Effector memory CD4-positive, alpha-beta T cell (primary cell): ENCODE data around the gene RNF41.
"Not testable (repeated sequence)": the region's sequence is repeated elsewhere in the genome, so short reads cannot be mapped to it uniquely, and the experiment has no call there.

Experiments used
- DNase-seq, 3 donors: peaks; one replicate each; pipeline ENCODE4 v3.0.0-alpha.2; 2020
- H3K27ac ChIP-seq: 2 replicates; pipeline ENCODE4 v1.7.0; 2013; ENCODE audit warnings: mild to moderate bottlenecking, low read length, moderate library complexity; ENCODE audit not compliant: insufficient read depth, poor library complexity, severe bottlenecking
- H3K27me3 ChIP-seq: replicated peaks from 2 replicates; pipeline ENCODE4 v1.7.0; 2013; ENCODE audit warnings: mild to moderate bottlenecking, low read length; ENCODE audit not compliant: insufficient read depth, control insufficient read depth, poor library complexity, severe bottlenecking
- H3K36me3 ChIP-seq: 2 replicates; pipeline ENCODE4 v1.7.0; 2013; ENCODE audit warnings: mild to moderate bottlenecking, low read length, moderate library complexity; ENCODE audit not compliant: control insufficient read depth, insufficient read depth
- H3K4me1 ChIP-seq: 2 replicates; pipeline ENCODE4 v1.7.0; 2013; ENCODE audit warnings: low read length, mild to moderate bottlenecking; ENCODE audit not compliant: control insufficient read depth, insufficient read depth, poor library complexity, severe bottlenecking
- H3K4me3 ChIP-seq: 2 replicates; pipeline ENCODE4 v1.7.0; 2013; ENCODE audit warnings: low read length, low read depth, mild to moderate bottlenecking; ENCODE audit not compliant: insufficient read depth, poor library complexity, severe bottlenecking
- H3K9me3 ChIP-seq: 2 replicates; pipeline ENCODE4 v1.7.0; 2013; ENCODE audit warnings: mild to moderate bottlenecking, low read length, moderate library complexity; ENCODE audit not compliant: control insufficient read depth

The RNF41 gene

GRCh38 chr12:56198836-56199235, 22.9 kb downstream of the RNF41 start:
- Histone ChIP-seq H3K36me3 (no peaks in the 10 kb centered on the region), H3K4me3 (no peak overlapping the region)

GRCh38 chr12:56197921-56198635, 23.6 kb downstream of the RNF41 start:
- Histone ChIP-seq H3K4me3 (no peak overlapping the region), H3K36me3 (no peaks in the 10 kb centered on the region), H3K27ac (no peak overlapping the region), H3K27me3 (no peaks in the 10 kb centered on the region), H3K9me3 (no peaks in the 10 kb centered on the region), H3K4me1 (no peaks in the 10 kb centered on the region)
- no peak for DNase-seq

More at GRCh38 chr12:56198836-56199235, 22.9 kb downstream of the RNF41 start:
- H3K27ac ChIP-seq, result no peak overlapping the region
- no peaks in the 10 kb centered on the region for H3K9me3 ChIP-seq
- no peaks in the 10 kb centered on the region for H3K27me3 ChIP-seq
- H3K4me1 ChIP-seq, result no peaks in the 10 kb centered on the region
- no peak for DNase-seq

- not testable (repeated sequence) for H3K27ac ChIP-seq, H3K27me3 ChIP-seq
Observed at GRCh38 chr12:56196818-56197550, 24.7 kb downstream of the RNF41 start.

GRCh38 chr12:56193025-56193578, 28.6 kb downstream of the RNF41 start:
- DNase-seq, result peak; percentile 35 to 69 (median 36)
- peaks cover 7% of the 10 kb centered on the region for H3K4me1 ChIP-seq
- no peak overlapping the region for H3K4me3 ChIP-seq
- no peak overlapping the region for H3K27ac ChIP-seq
- no peaks in the 10 kb centered on the region for H3K27me3 ChIP-seq
- no peaks in the 10 kb centered on the region for H3K36me3 ChIP-seq
- H3K9me3 ChIP-seq, result no peaks in the 10 kb centered on the region

More at GRCh38 chr12:56196818-56197550, 24.7 kb downstream of the RNF41 start:
- H3K36me3 ChIP-seq, H3K4me3 ChIP-seq, DNase-seq, H3K4me1 ChIP-seq, H3K9me3 ChIP-seq: not testable (repeated sequence)

DNA sequence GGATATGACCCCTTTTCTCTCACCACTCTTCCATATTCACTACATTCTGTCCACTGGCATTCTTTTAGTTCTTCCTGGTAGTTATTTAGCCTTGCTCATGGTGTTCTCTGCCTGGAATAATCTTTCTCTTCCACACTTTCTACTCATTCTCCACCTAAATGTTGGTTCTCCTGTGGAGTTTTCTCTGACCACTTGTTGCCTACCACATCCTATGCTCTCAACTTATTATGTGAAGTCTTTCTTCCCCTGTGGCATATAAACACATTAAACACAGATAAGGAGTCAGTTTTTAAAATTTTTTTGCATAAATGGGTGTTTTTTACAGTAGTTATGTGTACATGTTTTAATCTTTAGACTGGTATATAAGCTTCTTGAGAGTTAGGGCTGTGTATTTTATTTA, 29.1 kb downstream of the RNF41 start:
- no peak for DNase-seq
- no peak overlapping the region for H3K27ac ChIP-seq

DNA sequence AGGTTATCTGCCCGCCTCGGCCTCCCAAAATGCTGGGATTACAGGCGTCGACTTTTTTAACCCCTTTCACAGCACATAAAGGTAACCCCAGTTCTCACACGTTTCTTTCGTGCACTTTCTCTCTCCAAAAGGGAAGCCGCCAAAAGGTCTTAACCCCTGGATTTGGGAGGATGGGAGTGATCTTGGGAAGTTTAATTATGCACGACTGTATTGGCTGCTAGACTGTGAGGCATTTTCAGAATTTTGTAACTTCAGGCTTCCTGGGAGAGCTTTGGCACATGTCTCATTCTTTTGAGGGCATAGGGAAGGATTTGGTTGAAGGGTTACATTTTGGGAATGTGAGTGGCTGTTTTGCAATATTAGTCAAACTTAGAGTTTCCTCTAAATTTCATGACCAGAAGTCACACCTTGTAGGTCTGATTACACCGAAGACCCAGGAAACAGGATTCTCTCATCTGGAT, 31.0 kb downstream of the RNF41 start:
- Histone ChIP-seq H3K4me1 (peaks cover 15% of the 10 kb centered on the region), H3K36me3 (no peaks in the 10 kb centered on the region), H3K9me3 (no peaks in the 10 kb centered on the region), H3K4me3 (peak overlapping the region; percentile 71), H3K27me3 (no peaks in the 10 kb centered on the region), H3K27ac (peak overlapping the region; percentile 85)
- no peak for DNase-seq

More for the DNA sequence above, 29.1 kb downstream of the RNF41 start:
- no peaks in the 10 kb centered on the region for H3K9me3 ChIP-seq
- no peaks in the 10 kb centered on the region for H3K27me3 ChIP-seq
- peaks cover 13% of the 10 kb centered on the region for H3K4me1 ChIP-seq
- H3K4me3 ChIP-seq, result no peak overlapping the region
- H3K36me3 ChIP-seq, result no peaks in the 10 kb centered on the region

DNA sequence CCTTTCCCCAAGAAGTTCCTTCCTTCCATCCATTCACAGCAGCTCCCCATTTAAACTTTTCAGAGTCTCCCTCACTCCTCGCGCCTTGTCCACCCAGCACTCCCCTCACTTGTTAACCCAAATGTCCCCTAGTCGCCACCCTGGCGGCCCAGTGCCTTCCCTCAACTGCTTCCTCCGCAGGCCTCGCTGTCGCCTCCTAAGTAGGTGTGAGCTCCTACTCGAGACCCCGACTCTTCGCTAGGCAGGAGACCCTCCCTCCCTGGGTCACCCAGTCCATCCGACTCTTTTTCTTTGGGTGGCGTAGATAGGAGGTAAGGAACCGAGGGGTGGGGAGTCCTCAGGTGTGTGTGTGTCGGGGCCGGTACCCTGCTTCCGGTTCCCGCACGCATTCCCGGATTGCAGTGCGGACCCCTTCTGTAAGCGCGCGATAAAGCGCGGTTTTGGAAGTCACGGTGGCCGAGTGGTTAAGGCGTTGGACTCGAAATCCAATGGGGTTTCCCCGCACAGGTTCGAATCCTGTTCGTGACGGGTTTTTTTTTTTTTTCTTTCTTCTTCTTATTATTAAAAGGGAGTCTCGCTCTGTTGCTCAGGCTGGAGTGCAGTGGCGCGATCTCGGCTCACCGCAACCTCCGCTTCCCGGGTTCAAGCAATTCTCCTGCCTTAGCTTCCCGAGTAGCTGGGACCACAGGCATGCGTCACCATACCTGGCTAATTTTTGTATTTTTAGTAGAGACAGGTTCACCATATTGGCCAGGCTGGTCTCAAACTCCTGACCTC, 31.6 kb downstream of the RNF41 start:
- Histone ChIP-seq H3K27me3 (no peaks in the 10 kb centered on the region), H3K4me3 (peak overlapping the region; percentile 71), H3K36me3 (no peaks in the 10 kb centered on the region), H3K4me1 (peaks cover 15% of the 10 kb centered on the region), H3K9me3 (no peaks in the 10 kb centered on the region), H3K27ac (peak overlapping the region; percentile 85)
- peak; percentile 56 to 59 (median 59) for DNase-seq

DNA sequence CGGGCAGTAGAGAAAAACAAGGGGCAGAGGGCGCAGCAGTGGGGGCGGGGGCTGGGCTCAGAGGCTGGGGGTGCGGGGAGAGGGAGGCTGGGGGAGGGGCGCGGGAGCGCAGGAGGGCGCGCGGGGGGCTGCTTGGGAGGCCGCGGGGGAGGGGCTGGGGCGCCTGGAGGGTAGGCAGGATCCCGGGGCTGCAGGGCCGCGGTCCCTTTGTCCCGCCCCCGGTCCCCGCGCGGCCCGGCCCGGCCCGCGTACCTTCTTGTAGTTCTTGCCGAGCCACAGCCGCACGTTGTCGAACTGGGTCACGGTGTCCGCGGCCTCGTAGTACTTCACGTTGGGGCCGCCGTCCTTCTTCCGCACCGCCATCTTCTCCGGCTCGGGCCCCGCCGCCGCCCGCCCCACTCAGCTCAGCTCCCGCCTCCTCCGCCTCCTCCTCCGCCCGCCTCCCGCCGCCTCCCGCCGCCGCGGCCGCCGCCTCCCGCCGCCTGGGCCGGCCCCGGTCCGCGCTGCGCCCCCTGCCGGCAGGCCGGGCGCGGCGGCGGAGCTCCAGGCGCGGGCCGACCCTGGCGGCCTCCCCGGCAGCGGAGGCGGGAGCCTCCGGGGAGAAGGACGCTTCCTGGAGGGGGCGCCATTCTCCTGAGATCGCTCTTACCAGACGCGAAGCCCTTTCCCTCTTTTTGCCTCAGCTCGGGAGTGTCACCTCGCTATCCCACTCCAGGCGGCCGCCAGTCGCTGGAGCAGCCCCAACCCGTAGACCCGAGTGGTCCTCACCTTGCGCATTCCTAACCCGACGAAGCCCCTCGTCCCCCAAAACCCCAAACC, 32.4 kb downstream of the RNF41 start, which contains the start of gene SMARCC2:
Gene SMARCC2 (minus strand): TSS at position 385 of the 819 bp plus-strand sequence. CDS start 22 bp downstream, at position 363.
- H3K27ac ChIP-seq, result peak within 1 kb of the TSS; percentile 85
- no peaks in the 10 kb centered on the region for H3K27me3 ChIP-seq
- H3K4me3 ChIP-seq, result peak within 1 kb of the TSS; percentile 74
- H3K36me3 ChIP-seq, result peaks cover 6% of the 10 kb centered on the region
- DNase-seq, result peak; percentile 74 to 82 (median 78)
- H3K4me1 ChIP-seq, result peaks cover 15% of the 10 kb centered on the region
- H3K9me3 ChIP-seq, result no peaks in the 10 kb centered on the region

- H3K27me3 ChIP-seq, result no peaks in the 10 kb centered on the region
- DNase-seq, result peak in 1 of 3 donors; percentile 5
- H3K36me3 ChIP-seq, result peaks cover 11% of the 10 kb centered on the region
Observed at GRCh38 chr12:56188778-56189098, 33.0 kb downstream of the RNF41 start.

More at GRCh38 chr12:56188778-56189098, 33.0 kb downstream of the RNF41 start:
- Histone ChIP-seq H3K9me3 (no peaks in the 10 kb centered on the region), H3K4me1 (peaks cover 15% of the 10 kb centered on the region), H3K27ac (peak overlapping the region; percentile 75), H3K4me3 (peak overlapping the region; percentile 74)
